NCI-H2196 treated with DMSO at 0.1 percent for 48 hours (cell line): ENCODE results near the gene MRPL45.
A peak's percentile ranks its signal among the peaks of the same experiment; 100 is the strongest.
"Not testable (repeated sequence)": the region's sequence is repeated elsewhere in the genome, so short reads cannot be mapped to it uniquely, and the experiment has no call there.

ENCODE experiments used
- DNase-seq: peaks from one replicate; lab custom pipeline; 2025; ENCODE audit not compliant: unreplicated experiment; lab: John Stamatoyannopoulos, UW

Gene MRPL45

DNA sequence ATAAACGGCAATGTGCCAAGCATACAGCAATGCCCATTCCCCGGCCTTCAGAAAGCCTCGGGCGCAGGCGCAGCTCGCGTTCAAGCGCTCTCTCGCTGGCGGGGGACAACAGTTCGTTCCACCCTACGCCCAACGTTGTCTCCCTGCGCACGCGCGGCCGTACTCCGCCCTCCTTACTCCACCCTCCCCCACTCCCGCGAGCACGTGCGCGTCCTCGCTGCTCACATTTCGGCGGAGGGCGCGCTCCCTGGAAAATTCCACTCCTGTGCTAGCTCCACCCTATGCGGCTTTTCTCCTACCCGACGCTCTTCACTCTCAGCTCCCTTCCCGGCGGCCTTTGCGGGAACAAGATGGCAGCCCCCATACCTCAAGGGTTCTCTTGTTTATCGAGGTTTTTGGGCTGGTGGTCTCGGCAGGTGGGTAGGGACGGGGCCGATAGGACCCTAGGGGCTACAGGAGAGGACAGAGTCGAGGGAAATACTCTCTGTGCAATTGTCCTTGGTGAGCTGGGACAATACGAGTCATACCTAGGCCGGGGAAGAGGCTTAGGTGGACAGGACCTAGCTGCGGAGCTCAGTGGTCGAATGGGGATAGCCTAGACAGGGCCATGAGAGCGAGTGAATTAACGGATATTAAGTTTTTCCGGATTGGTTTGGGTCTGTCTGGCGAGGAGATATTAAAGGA lies at the start of gene MRPL45:
Gene MRPL45, plus strand, starts transcription at position 335 of the 684 bp plus-strand sequence. Its CDS starts 16 bp downstream, at position 351.
- peak; percentile 34 for DNase-seq

DNA sequence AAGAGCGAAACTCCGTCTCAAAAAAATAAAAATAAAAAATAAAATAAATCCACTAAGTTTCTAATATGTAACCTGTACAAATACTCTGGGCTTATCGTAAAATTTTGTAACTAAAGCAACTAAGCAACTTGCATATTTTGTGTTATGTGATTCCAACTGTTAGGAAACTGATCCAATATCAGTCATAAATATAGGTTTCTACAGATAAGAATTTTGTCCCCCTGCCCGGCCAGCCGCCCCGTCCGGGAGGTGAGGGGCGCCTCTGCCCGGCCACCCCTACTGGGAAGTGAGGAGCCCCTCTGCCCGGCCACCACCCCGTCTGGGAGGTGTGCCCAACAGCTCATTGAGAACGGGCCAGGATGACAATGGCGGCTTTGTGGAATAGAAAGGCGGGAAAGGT lies 43.8 kb upstream of the MRPL45 start:
- DNase-seq, result not testable (repeated sequence)

- DNase-seq, result not testable (repeated sequence)
Measured at GRCh38 chr17:38254357-38254756, 42.6 kb upstream of the MRPL45 start.

DNA sequence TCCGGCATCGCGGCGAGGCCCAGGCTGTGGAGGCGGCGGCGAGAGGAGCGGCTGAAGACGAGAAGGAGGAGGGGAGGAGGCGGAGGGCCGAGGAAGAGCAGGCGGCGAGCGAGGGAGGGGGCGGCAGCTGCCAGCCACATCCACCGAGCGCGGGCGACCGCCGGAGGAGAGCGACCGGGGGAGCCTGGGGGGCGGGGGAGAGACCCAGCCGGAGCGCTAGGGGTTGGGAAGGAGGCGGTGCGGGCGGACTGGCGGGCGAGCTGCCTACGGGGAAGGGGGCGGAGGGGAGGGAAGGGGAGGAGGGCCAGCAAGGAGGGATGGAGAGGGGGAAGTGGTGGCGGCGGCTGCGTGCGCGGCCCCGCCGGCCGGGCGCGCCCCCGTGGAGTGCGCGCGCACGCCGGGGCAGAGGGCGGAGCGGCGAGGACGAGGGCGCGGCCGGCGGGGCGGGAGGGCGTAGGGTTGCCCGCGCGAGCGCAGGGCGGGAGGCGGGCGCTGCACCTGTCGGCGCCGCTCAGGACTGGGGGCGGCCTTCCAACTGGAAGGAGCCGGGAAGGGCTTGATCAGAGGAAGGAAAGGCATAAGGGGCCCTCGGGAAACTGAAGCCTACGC lies 39.9 kb upstream of the MRPL45 start:
- not testable (repeated sequence) for DNase-seq

- DNase-seq, result not testable (repeated sequence)
Measured at GRCh38 chr17:38265974-38266506, 30.9 kb upstream of the MRPL45 start.

- not testable (repeated sequence) for DNase-seq
Measured at GRCh38 chr17:38266571-38266970, 30.4 kb upstream of the MRPL45 start.

DNA sequence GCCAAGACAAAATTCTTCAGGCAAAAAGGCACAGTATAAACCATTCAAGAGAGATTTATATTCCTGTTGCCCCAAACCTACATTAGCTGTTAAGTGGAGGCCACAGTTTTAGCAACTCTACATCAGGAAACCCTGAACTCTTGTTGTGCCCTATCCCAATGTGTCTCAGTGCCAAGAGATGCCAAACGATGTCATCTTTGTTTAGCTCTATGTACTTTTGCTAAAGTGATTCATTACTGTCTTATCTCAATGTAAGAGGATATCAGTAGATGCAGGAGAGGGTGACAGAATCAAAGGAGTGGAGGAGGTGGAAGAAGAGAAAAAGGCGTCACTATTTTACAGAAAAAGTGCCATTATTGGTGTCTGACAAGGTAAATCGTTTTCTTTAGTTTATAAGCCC lies 28.8 kb upstream of the MRPL45 start:
- not testable (repeated sequence) for DNase-seq

DNA sequence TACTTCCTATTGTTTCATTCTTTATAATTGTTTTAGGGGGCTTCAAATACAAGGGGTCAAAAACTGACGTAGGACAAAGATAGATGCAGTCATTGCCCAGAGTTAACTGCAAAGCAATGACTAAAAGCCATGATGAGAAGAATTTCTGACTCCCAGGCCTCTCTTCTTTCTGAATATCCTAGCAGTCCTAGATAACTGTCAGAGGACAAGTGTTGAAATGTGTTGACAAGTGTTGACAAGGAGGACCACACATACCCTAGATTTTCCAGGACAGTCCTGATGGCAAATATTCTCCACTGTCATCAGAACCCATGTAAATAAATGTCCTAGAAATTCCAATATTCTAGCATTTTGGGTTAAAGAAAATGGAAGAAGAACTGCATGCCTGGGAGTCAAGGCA lies 27.9 kb upstream of the MRPL45 start:
- DNase-seq, result not testable (repeated sequence)

- DNase-seq, result not testable (repeated sequence)
Measured at GRCh38 chr17:38269552-38269951, 27.4 kb upstream of the MRPL45 start.

GRCh38 chr17:38285994-38286393 lies 11.0 kb upstream of the MRPL45 start:
- DNase-seq, result not testable (repeated sequence)

- not testable (repeated sequence) for DNase-seq
Measured at GRCh38 chr17:38286501-38287091, 10.4 kb upstream of the MRPL45 start.

DNA sequence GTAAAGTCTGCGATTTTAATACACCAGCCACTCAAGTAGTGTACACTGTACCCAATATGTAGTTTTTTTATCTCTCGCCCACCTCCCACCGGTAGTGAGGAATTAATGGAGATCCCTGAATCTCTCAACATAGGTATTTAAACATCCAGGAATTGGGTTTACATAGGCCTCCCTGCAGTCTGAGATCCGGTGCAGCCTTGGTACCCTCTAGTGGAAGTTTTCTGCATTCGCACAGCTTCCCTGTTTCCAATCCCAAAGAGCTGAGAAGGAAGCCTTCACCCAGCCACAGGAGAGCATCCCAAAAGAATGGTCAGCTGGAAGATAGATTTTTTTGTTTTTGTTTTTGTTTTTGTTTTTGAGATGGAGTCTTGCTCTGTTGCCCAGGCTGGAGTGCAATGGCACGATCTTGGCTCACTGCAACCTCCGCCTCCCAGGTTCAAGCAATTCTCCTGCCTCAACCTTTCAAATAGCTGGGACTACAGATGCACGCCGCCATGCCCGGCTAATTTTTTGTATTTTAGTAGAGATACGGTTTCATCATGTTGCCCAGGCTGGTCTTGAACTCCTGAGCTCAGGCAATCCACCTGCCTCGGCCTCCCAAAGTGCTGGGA lies 8.6 kb upstream of the MRPL45 start:
- not testable (repeated sequence) for DNase-seq

DNA sequence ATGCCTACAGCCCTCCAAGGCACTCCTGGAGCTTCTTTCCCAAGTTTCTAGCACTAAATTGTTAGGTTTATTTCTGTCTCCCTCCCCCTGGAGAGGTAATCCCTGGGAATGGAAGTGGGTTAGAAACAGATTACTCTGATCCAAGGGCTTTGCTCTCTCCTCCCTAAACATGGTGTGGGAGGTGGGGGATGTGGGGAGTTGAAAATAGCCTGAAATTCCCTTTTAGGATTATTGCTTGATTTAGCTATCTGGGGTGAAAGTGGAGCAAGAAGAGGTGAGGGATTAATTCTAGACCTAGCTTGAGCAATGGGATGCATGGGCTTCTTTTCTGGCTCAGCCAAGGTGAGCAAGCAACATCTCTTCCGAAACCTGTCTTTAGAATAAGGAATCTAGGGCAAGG lies 7.2 kb upstream of the MRPL45 start:
- not testable (repeated sequence) for DNase-seq

DNA sequence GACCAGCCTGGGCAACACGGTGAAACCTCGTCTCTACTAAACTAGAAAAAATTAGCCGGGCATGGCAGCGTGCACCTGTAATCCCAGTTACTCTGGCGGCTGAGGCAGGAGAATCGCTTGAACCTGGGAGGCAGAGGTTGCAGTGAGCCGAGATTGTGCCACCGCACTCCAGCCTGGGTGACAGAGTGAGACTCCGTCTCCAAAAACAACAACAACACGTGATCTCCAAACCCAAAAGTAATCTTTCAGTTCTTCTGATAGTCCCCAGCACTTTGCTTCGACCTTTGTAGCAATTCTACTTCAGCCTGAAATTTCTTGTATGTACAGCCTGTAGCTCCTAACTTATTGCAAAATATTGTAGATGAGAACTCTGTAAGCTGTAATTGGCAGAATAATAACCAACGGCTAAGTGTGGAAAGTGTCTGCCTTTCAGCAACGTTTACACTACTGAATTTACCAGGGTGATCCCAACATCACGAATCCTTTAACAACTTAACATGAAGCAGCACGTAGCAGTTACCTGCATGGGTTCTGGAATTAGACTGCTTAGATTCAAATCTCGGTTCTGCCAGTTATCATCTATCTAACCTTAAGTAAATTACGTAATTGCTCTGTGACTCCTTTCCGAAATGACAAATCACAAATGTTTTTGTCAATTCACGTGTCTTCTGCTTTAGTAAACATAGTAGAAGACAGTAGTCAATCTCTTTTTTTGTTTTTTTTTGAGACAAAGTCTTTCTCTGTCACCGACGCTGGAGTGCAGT lies 1.2 kb upstream of the MRPL45 start:
- not testable (repeated sequence) for DNase-seq

- DNase-seq, result no peak
Measured at GRCh38 chr17:38315497-38315896, 18.5 kb downstream of the MRPL45 start.

DNA sequence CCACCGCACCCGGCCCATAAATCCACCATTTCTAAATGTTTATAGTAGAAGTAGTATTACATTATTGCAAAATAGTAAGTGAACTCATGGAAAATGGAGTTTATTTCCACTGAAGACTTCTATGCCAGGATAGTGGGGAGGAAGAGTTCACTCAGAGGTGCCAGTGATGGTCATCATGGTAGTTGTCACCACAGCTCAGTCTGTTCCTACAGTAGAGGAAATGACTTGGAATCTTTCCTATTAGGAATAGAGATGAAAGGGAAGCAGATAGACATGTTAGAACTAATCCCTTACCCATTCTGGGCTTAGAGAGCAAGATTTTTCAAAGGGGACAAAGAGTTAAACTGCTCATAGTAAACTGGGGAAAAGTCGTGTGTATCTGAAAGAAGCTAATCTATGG lies 20.1 kb downstream of the MRPL45 start:
- no peak for DNase-seq

DNA sequence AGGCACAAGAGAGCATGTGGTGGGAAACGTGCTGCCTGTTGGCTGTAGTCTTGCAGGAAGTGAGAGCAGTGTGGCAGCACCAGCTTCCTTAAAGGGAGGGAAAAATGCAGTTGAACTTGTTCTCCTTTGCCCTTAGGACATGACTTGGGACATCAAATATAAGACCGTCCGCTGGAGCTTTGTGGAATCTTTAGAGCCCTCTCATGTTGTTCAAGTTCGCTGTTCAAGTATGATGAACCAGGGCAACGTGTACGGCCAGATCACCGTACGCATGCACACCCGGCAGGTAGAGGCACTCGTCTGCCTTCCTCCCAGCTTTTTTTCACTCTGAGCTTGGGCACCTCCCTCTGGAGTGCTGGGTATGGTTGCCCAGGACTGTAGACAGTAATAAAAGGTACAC lies 23.5 kb downstream of the MRPL45 start:
- no peak for DNase-seq

DNA sequence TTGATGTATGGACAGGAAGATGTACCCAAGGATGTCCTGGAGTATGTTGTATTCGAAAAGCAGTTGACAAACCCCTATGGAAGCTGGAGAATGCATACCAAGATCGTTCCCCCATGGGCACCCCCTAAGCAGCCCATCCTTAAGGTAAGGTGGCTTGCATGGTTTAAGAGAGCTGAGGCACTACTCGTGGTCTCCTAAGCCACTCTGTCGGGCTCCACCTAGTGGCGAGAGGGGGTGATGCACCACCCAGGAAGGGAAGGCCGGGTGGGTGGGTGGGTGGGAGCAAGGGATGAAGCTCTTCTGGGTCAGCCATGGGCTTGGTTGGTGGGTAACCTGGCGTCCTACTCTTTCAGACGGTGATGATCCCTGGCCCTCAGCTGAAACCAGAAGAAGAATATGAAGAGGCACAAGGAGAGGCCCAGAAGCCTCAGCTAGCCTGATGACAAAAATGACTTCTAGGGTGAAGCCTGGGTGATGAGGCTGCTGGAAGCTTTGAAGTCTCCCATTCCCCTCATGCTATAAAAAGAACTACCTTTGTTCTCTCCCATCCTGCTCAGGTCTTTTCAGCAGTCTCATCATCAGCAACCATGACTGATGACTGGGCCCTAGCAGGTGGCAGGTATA lies 25.3 kb downstream of the MRPL45 start:
- peak; percentile 4 for DNase-seq

GRCh38 chr17:38322897-38323296 lies 25.9 kb downstream of the MRPL45 start:
- no peak for DNase-seq

- DNase-seq, result no peak
Measured at GRCh38 chr17:38324141-38324697, 27.3 kb downstream of the MRPL45 start.
